NCI-H2107 treated with DMSO at 0.1 percent for 48 hours (cell line): Measurements from ENCODE around the gene KATNA1.
"Not testable (repeated sequence)": the region's sequence is repeated elsewhere in the genome, so short reads cannot be mapped to it uniquely, and the experiment has no call there.

Source experiments
- DNase-seq: peaks from one replicate; lab custom pipeline; 2025; ENCODE audit not compliant: unreplicated experiment; lab: John Stamatoyannopoulos, UW

The KATNA1 gene

DNA sequence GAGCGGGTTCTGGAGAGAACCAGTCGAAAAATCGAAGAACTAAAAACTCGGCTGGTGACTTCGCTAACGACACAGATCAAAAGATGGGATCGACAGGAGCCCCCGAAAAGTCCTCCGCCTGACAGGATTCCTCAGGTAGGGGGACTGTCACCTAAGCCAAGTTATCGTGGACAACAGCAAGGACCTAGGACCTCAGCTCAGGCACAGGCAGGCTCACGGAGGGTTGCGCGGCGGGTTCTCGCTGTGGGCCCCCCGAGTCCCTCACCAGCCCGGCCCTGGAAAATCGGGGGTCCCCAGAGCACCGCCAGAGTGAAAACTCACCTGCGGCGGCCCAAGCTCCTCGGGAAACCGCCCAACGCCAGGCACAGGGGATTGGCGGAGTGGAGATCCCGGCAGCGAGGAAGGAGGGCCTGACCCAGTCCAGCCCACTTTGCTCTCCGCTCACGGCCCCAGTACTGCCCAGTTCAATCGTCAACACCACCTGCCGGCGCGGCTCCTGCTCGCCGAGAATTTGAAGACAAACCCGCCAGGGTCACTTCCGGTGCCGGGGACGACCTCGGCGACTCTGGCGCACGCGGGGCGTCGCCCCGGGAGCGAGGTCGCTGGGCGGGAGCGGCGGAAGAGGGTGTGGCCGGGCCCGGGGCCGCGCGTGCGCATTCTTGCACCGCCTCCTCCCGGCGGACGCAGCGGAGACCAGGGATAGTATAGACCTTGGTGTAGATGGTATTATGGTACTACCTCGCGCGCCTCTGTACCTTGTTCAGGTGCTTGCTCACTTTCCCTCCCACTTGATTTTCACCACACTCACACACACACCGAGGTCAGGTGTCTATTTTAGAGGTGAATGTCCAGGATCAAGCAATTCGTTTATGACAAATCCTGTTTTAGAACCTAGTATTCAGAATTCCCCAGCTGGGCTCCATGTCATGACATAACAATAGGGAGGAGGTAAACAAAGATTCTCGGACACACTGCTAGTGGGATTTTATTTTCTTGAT, at the start of gene KATNA1:
KATNA1 (minus strand) TSS at position 567 of the 998 bp plus-strand sequence. CDS start 10,167 bp downstream, outside the sequence.
- DNase-seq = peak; percentile 68

DNA sequence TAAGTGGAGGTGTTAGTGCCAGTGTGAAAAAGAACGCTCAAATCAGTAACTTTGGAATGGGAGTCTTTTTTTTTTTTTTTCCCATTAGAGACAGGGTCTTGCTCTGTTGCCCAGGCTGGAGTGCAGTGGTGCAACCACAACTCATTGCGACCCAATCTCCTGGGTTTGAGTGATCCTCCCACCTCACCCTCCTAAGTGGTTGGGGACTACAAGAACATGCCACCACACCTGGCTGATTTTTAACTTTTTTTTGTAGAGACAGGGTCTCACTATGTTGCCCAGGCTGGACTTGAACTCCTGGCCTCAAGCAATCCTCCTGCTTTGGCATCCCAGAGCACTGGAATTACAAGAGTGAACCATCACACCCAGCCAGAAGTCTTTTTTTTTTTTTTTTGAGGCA, 49.7 kb upstream of the KATNA1 start:
- no peak for DNase-seq

DNA sequence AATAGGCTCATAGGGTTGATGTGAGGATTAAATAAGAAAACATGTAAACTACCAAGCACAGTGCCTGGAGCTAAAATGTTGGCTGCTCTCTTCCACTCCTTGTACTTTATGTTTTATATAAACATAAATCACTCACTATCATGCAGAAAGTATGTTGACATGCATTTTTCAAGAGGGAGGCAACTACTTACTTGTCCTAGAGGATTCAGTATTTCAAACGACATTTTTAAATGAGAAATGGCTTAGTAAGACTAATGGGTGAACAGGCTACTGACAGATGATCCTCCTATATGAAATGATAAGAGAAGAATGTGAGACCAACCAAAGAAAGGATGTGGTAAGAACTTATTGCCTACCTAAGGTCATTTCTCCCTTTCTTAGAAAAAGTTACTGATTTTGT, 48.4 kb upstream of the KATNA1 start:
- no peak for DNase-seq

DNA sequence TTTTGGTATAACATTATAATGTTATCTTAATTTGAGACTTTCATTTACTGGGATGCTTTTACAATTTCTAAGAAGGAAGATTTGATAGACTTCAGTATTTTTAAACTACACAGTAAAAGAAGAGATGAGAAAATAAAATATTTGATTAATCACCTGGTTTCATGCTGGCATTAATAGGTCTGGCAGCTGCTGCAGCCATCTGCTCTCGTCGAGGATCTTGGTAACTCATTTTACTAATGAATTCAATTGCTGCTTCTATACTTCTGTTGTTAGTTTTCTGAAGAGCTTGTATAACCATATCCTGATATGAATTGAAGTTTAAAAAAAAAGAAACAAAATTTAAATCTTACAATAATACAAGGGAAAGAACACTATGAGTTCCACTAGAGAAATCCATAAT, 46.4 kb upstream of the KATNA1 start:
- no peak for DNase-seq

DNA sequence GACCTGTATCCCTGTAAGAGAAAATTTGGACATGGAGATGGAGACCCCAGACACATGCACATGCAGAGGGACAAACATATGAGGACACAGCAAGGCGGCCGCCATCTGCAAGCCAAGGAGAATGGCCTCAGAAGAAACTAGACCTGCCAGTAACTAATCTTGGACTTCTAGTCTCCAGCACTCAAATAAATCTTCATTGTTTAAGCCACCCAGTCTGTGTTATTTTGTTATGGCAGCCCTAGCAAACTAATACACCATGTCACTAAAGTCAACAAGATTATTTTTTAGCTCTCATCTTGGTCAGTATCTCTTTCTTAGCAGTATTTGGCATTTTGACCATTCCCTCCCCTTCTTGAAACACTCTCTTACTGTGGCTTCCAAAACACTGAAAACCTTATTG, 42.7 kb upstream of the KATNA1 start:
- no peak for DNase-seq

DNA sequence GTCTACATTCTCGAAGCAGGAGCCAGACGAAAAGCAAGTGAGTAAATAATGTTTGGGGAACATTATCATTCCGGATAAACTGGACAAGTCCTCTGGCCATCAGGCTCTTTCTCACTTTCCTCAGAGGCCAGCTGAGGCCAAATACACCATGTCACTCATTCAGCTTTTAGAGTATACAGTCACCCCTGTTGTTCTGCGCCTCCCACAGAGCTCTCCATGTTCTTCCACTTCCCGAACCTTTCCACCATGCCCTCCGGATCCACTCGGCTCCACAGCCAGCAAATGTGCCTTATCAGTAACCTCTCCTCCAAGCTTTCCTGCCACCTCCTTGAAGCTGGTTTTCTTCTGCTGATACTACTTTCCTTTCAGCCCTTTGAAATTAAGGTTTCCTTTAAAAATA, 37.7 kb upstream of the KATNA1 start:
- DNase-seq = no peak

DNA sequence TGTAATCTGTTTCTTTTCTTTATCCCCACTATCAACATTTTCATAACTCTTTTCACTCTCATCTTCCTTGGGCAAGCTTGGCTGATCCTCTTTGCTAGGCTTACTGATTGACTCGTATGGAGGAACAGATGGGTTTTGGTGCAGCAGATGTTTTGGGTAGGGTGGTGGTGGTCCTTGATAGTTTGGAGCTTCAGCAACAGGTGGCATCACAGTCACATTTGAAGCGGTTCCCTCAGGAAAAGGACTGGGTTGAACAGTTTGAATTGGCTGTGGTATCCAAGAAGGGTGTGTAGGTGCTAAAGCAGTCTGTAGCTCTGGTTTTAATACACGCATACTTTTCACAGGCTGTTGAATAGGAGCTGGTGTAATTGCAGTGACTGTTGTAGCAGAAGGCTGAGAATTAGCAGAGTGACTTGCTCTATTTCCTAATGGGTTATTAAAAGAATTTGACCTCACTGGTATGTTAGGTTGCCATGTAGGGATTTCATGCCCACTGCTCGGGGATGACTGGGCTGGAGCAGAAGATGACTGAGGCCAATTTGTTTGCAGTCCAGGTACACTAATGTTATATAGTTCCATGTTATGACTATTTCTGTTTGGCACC, 34.8 kb upstream of the KATNA1 start:
- DNase-seq = no peak

DNA sequence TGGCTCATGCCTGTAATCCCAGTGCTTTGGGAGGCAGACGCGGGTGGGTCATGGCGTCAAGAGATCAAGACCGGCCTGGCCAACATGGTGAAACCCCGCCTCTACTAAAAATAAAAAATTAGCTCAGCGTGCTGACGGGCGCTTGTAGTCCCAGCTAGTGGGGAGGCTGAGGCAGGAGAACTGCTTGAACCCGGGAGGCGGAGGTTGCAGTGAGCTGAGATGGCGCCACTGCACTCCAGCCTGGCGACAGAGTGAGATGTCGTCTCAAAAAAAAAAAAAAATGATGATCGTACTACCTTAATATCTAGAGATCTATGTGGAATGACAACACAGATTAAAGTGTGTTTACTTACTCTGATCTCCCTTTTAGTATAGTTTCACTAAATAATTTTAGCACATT, 33.3 kb upstream of the KATNA1 start:
- not testable (repeated sequence) for DNase-seq

DNA sequence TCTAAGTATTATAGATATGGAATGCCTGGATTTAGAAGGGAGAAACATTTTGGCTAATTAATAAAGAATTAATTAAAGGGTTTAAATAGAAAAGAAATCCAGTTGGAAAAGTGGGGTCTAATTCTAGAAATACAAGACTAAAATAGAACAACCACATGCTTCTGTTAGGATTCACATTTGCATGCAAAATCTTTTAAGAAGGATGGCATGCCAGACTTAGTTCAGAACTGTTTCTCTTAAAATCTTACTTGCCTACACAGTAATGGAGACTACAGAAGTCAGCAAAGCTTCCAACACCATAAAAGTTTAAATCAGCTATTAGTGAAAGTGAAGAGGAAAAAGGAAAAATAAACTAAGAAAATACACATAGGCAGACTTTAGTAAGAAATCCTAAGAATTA, 32.7 kb upstream of the KATNA1 start:
- no peak for DNase-seq

DNA sequence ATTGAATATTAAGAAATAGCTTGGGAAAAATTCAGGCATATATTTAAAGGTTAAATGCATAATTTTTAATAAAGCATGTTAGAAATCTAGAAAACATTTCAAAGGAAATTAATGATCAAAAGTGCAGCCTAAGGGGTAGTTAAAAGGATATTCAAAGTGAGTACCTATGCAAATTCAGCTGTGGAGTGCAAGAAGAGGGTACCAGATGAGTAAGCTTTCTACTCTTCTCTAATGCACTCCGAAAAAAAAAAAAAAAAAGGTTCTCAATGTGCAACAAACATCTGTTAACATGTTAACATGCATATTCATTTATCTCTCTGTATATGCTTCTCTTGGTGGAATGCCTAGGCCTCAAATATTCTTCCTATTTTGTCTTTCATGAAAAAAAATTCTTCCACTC, 32.0 kb upstream of the KATNA1 start:
- DNase-seq = no peak

DNA sequence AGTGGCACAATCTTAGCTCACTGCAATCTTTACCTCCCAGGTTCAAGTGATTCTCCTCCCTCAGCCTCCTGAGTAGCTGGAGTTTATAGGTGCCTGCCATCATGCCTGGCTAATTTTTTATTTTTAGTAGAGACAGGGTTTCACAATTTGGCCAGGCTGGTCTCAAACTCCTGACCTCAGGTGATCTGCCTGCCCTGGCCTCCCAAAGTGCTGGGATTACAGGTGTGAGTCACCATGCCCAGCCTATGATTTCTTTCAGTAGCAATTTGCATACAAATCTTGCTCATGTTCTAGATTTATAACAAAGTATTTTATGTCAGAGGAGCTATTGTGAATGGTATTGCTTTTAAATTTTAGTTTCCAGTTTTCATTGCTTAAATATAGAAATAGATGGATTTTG, 23.8 kb upstream of the KATNA1 start:
- DNase-seq = not testable (repeated sequence)

DNA sequence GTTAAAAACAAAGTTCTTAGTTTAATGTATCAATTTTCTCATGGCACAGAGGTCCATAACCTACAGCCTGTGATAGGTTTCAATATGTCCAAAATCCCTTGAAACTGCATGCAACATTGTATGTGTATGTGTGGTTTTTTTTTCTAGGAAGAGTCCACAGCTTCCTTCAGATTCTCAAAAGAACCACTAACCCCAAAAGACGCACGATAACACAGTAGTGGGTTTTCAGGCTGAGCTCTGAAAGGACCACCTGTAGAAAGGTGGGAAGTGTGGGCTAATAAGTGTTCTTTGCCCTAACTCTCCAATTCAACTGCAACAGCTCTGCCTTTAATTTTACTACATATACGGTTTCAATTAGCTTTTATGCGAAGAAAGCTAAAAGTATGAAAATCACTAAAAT, 11.5 kb upstream of the KATNA1 start:
- no peak for DNase-seq

DNA sequence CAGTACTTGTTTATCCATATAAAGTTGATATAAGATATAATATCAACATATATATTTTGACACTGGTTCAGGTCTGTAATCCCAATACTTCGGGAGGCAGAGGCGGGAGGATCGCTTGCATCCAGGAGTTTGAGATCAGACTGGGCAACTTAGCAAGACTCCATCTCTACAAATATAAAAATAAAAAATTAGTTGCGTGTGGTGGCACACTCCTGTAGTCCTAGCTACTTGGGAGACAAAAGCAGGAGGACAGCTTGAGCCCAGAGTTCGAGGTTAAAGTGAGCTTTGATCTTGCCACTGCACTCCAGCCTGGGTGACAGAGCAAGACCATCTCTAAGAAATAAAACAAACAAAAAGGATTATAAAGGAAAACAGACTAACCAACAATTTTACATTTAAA, 8.9 kb upstream of the KATNA1 start:
- DNase-seq = no peak

DNA sequence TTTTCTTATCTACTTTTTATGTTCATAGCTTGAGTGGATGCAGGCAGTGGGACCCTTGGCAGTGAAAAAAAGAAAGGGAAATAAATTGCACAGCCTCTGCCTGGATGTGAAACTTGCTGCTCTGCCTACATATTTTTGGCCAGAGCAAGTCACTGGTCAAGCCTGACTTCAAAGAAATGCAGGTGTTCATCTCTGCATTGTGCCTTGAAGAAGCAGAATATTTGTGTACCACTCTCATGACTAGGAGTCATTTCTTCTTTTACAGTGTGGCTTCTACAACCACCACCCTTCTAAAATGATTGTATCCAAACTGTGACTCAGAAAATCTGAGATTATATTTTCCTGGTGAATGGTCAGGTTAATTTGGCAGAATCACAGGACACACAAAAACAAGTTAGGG, 2.5 kb upstream of the KATNA1 start:
- no peak for DNase-seq

DNA sequence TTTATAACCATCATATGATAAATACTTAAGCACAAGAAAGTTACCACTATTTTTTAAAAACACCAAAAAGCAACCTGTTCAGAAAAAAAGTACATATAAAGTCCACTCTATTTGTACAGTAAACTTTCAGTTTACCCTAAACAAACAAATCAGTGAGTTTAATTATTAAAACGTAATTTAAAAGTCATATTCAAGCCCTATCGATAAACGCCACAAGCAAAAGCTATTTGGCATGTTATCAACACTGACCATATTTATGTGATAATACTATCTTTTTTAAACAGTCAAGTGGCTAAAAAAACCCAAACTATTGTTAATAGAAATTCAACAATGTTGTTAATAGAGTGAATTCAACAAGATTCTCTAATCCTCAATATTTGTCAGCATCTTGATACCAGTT, 1.9 kb downstream of the KATNA1 start:
- no peak for DNase-seq

DNA sequence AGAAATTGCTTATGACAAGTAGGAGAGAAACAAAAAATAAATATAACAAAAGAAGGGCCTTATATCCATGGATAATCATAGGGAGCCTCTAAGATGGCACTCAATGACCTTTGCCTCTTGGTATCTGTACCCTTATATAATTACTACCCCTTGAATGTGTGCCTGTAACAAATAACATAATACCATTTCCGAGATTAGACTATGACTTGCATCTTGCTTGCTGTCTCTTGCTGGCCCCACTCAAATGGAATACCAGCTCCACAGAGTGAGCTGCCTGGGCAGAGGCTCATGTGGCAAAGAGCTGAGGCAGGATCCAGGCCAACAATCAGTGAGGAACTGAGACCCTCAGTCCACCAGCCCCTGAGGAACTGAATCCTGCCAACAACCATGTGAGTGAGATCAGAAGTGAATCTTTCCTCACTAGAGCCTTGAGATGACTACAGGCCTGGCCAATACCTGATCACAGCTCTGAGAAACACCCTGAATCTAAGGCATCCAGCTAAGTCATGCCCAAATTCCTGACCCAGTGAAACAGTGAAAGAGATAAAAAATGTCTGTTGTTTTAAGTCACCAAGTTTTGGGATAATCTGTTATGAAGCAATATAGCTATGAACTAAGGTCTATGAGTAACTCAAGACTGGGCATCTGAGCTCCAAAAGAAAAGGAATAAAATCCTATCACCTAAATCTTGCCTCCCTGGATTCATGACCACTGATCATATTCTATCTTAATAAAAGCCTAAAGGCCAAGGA, 5.5 kb downstream of the KATNA1 start:
- DNase-seq = no peak

DNA sequence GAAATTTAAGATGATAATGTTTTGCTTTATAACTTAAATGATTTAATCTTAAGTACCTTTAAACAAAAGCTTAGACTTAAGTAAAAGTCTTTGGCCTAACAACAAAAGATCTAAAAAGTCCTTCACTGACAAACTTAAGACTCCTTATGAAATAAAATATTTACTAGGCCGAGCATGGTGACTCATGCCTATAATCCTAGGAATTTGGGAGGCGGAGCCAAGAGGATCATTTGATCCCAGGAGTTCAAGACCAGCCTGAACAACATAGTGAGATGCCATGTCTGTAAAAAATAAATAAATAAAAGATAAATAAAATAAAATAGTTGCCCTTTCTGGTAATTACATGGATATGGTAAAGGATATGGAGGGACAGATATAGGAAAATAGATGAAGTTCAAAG, 12.4 kb downstream of the KATNA1 start:
- no peak for DNase-seq

DNA sequence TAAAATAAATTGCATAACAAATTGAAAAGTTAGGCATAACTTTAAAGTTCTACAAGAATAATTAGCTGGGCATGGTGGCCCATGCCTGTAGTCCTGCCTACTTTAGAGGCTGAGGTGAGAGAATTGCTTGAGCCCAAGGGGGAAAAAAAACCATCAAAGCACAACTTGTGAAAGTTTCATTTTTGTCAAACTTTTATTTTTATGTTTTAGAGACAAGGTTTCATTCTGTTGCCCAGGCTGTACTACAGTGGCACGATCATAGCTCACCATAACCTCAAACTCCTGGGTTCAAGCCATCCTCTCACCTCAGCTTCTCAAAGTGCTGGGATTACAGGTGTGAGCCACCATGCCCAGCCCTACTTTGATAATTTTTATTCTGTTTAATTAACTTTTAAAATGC, 14.2 kb downstream of the KATNA1 start:
- no peak for DNase-seq

DNA sequence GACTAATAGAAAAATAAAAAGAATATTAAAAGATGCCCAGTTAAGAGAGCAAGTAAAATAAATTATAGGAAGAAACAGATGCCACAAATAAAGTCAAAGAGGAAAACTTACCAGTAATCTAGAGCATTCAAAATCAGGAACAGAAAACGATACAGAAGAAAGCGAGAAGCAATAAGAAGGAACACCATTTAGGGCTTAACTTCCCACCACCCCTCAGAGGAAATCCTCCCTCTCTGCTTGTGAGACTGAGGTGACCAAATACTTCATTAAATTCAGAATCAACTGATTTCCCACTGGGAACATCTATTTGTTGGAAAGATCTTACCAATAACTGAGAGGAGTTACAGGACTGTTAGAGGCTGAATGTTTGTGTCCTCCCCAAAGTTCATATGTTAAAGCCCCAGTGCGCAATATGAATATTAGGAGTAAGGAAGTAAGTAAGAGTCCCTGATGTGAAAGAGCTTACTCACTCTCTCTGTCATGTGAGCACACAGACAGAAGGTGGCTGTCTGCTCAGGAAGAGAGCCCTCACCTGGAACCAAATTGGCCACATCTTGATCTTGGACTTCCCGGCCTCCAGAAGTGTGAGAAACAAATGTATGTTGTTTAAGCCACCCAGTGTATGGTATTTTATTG, 19.5 kb downstream of the KATNA1 start:
- DNase-seq = no peak

DNA sequence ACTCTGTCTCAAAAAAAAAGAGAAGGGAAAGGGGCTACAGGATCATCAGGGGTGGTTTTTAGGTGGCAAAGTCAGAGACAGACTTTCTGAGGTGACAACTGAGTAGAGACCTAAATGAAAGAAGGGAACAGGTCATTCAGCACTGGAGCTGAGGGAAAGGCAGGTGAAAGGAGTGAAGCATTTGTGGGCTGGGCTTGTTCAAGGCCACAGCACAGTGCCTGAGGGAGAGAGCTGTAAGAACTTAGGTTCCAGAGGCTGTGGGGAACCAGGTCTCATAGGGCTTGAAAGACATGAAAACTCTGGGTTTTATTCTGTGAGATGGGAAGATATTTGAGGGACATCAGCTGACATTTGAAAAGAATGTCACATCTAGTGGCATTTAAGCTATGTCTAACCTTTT, 20.8 kb downstream of the KATNA1 start:
- no peak for DNase-seq

DNA sequence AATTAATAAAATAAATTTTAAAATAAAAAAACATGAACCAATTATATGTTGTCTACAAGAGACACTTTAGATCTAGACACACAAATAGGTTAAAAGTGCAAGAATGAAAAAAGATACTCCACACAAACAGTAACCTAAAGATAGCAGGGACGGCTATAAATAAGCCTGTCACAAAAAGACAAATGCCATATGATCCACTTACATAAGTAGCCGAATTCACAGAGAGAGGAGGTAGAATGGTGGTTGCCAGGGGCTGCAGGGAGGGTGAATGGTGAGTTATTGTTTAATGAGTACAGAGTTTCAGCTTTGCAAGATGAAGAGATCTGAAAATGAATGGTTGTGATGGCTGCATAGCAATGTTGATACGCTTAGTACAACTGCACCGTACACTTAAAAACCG, 32.7 kb downstream of the KATNA1 start:
- no peak for DNase-seq
